ENCODE results near the gene VOPP1. TPM values are rescaled to one million over a fixed set of nuclear protein-coding genes. Genes with fewer than 3 reads are reported as not detected.

The VOPP1 gene
- total and polyA plus RNA-seq, 2 donors (not counting 3 experiments of a cell fraction or from before 2014, with no cell fraction given) = 85.6 to 154 TPM

GRCh38 chr7:55575733-55576132 lies 3.4 kb upstream of the VOPP1 start:
- dilution Hi-C loops (cut with MboI; ENCODE audit: extremely low pct_ligation_motif_present, low sequenced_read_pairs) = no loop called here
- intact Hi-C loops (cut with micrococcal nuclease) = loop anchor here (10.0 kb wide), 2 partner anchors 389 to 529 kb away; partner anchors contain the start of genes CHCHD2 and NIPSNAP2
- Histone ChIP-seq H3K4me1 (ENCODE audit: control insufficient read depth, extremely low read depth, insufficient read depth, low read length) (peaks cover 29% of the 10 kb centered on the region), H3K79me2 (ENCODE audit: control insufficient read depth, insufficient read depth, low read length) (peaks cover 9% of the 10 kb centered on the region), H3K9me1 (replicated peaks; ENCODE audit: control insufficient read depth, extremely low read depth, insufficient read depth, low read length) (no peaks in the 10 kb centered on the region), H3K4me3 (replicated peaks in 1 of 3; ENCODE audit: insufficient read depth in 1 of 3, low read depth in 1 of 3, low read length in 3 of 3) (no peak overlapping the region), H3K9me3 (replicated peaks; ENCODE audit: control insufficient read depth, insufficient read depth, low read length) (no peaks in the 10 kb centered on the region), H3K9ac (replicated peaks; ENCODE audit: extremely low read depth, insufficient read depth, low read length) (no peak overlapping the region), H2AFZ (ENCODE audit: low read depth, low read length) (no peak overlapping the region), H3K27me3 (ENCODE audit: control insufficient read depth in 2 of 2, insufficient read depth in 2 of 2, low read length in 2 of 2) (no peaks in the 10 kb centered on the region), H4K20me1 (replicated peaks; ENCODE audit: control insufficient read depth, extremely low read depth, insufficient read depth, low read length) (no peaks in the 10 kb centered on the region), H3K36me3 (ENCODE audit: control insufficient read depth in 2 of 2, extremely low read depth in 1 of 2, insufficient read depth in 2 of 2, low read length in 2 of 2) (no peaks in the 10 kb centered on the region), H3K27ac (ENCODE audit: insufficient read depth, low read depth, low read length) (no peak overlapping the region), H3K4me2 (ENCODE audit: insufficient read depth, low read length) (no peak overlapping the region)
- no peak for DNase-seq (ENCODE audit: low read depth, low spot score)
- no peak for FAIRE-seq
- TF ChIP-seq CTCF (IDR thresholded peaks at IDR 0.05; ENCODE audit: extremely low read depth in 1 of 2, insufficient read depth in 1 of 2, low read depth in 1 of 2, low read length in 2 of 2) = no peak
- no peak for TF ChIP-seq MYC (IDR thresholded peaks at IDR 0.05; ENCODE audit: low read depth, low read length)
- TF ChIP-seq FOS (IDR thresholded peaks at IDR 0.05; ENCODE audit: borderline replicate concordance, insufficient read depth, low read length) = no peak
- TF ChIP-seq GATA2 (IDR thresholded peaks at IDR 0.05; ENCODE audit: insufficient read depth, insufficient read length, low read depth, low read length) = no peak
- CTCF ChIA-PET = no interaction called here
- BruUV-seq (replicated peaks) = no TSS peak
- POLR2A ChIA-PET = no interaction called here

GRCh38 chr7:55575098-55575497 lies 2.8 kb upstream of the VOPP1 start:
- Histone ChIP-seq H3K4me1 (ENCODE audit: control insufficient read depth, extremely low read depth, insufficient read depth, low read length) (peaks cover 35% of the 10 kb centered on the region), H3K9me1 (replicated peaks; ENCODE audit: control insufficient read depth, extremely low read depth, insufficient read depth, low read length) (no peaks in the 10 kb centered on the region), H3K9ac (replicated peaks; ENCODE audit: extremely low read depth, insufficient read depth, low read length) (no peak overlapping the region), H3K9me3 (replicated peaks; ENCODE audit: control insufficient read depth, insufficient read depth, low read length) (no peaks in the 10 kb centered on the region), H3K27me3 (ENCODE audit: control insufficient read depth in 2 of 2, insufficient read depth in 2 of 2, low read length in 2 of 2) (no peaks in the 10 kb centered on the region), H3K4me2 (ENCODE audit: insufficient read depth, low read length) (no peak overlapping the region), H3K36me3 (ENCODE audit: control insufficient read depth in 2 of 2, extremely low read depth in 1 of 2, insufficient read depth in 2 of 2, low read length in 2 of 2) (peaks cover 0 to 3% of the 10 kb centered on the region in 2 experiments), H3K4me3 (replicated peaks in 1 of 3; ENCODE audit: insufficient read depth in 1 of 3, low read depth in 1 of 3, low read length in 3 of 3) (no peak overlapping the region), H2AFZ (ENCODE audit: low read depth, low read length) (no peak overlapping the region), H3K27ac (ENCODE audit: insufficient read depth, low read depth, low read length) (no peak overlapping the region), H4K20me1 (replicated peaks; ENCODE audit: control insufficient read depth, extremely low read depth, insufficient read depth, low read length) (no peaks in the 10 kb centered on the region), H3K79me2 (ENCODE audit: control insufficient read depth, insufficient read depth, low read length) (peaks cover 15% of the 10 kb centered on the region)
- dilution Hi-C loops (cut with MboI; ENCODE audit: extremely low pct_ligation_motif_present, low sequenced_read_pairs) (no loop called here), intact Hi-C loops (cut with micrococcal nuclease) (loop anchor here (10.0 kb wide), 2 partner anchors 390 to 530 kb away; partner anchors contain the start of genes CHCHD2 and NIPSNAP2)
- no TSS peak for BruUV-seq (replicated peaks)
- peak; percentile 38 for DNase-seq (ENCODE audit: low read depth, low spot score)
- CTCF ChIA-PET = interaction anchor here (0.8 to 2.0 kb wide), 3 partner anchors 18 to 28 kb away, joined by 3 to 6 read pairs (median 5); no protein-coding TSS in a partner anchor
- POLR2A ChIA-PET = no interaction called here
- TF ChIP-seq FOS (IDR thresholded peaks at IDR 0.05; ENCODE audit: borderline replicate concordance, insufficient read depth, low read length) (no peak), POLR2AphosphoS5 (IDR thresholded peaks at IDR 0.05; ENCODE audit: insufficient read depth, low read depth, low read length) (no peak)
- TF ChIP-seq, protein P1, sequence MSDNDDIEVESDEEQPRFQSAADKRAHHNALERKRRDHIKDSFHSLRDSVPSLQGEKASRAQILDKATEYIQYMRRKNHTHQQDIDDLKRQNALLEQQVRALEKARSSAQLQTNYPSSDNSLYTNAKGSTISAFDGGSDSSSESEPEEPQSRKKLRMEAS (IDR thresholded peaks at IDR 0.05; ENCODE audit: insufficient read depth, insufficient read length) = no peak
- no peak for FAIRE-seq
